HCT116 (cell line): Measurements from ENCODE around the gene PRLR. TPM values are rescaled to one million over a fixed set of nuclear protein-coding genes. Genes with fewer than 3 reads are reported as not detected.

ENCODE experiments used
- ATAC-seq: fragments of 200-7000 bp; cut with Tn5 transposase; 2 replicates; pipeline ENCODE4 v1.9.1; 2020; ENCODE audit warnings: mild to moderate bottlenecking, moderate library complexity
- BruUV-seq: library from RNA; stranded (reverse); fragments of 400-500 nt; replicated peaks from 2 replicates; lab custom pipeline; 2021; lab: Mats Ljungman, UMichigan
- CTCF ChIA-PET: fragments of 300-600 bp; sonication (Branson Sonifier 250); formaldehyde crosslinking; loops from one replicate; lab custom pipeline; 2021; ENCODE audit warnings: antibody characterized with exemption; lab: Charles Lee
- POLR2A ChIA-PET: fragments of 300-600, 350-600 bp; sonication (Branson Sonifier 250); formaldehyde crosslinking; loops from one replicate; lab custom pipeline; 2021; ENCODE audit warnings: antibody characterized with exemption; lab: Charles Lee
- RAD21 ChIA-PET, 2 experiments: fragments of 300-600 bp; sonication (Branson Sonifier 250); formaldehyde crosslinking; loops; one replicate each; lab custom pipeline; 2023; ENCODE audit warnings: low total read pairs in 2 of 2; ENCODE audit not compliant: uncharacterized antibody in 2 of 2, unreplicated experiment in 2 of 2, low non-redundant PET in 1 of 2; lab: Charles Lee
- DNase-seq: peaks from one replicate; pipeline ENCODE4 v3.0.0-alpha.2; 2010; ENCODE audit warnings: low read depth, low spot score
- H2AFZ ChIP-seq: fragments of 200-600 bp; shearing (Covaris generic), sonication (generic); 2 replicates; pipeline ENCODE4 v1.6.1; 2017; ENCODE audit warnings: low read depth, mixed run types, mixed read lengths, antibody characterized with exemption, low read length; ENCODE audit not compliant: poor library complexity, severe bottlenecking
- H3K27ac ChIP-seq: 2 replicates; pipeline ENCODE4 v1.5.1; 2012; ENCODE audit warnings: low read depth, low read length
- H3K27me3 ChIP-seq: fragments of 200-600 bp; sonication (generic); 2 replicates; pipeline ENCODE4 v1.6.1; 2016; ENCODE audit warnings: mixed run types, low read length, mixed read lengths; ENCODE audit not compliant: insufficient read depth
- H3K36me3 ChIP-seq, 2 experiments: fragments of 200-500 bp in 1 of 2; fragments of 200-600 bp in 1 of 2; sonication (Bioruptor generic) in 1 of 2; sonication (generic) in 1 of 2; 2 replicates each; pipeline versions ENCODE4 v1.5.1 to v1.6.1; 2014 to 2016; ENCODE audit warnings: low read length in 2 of 2, inconsistent platforms in 1 of 2, mixed read lengths in 1 of 2, mixed run types in 1 of 2; ENCODE audit not compliant: insufficient read depth in 2 of 2, control insufficient read depth in 1 of 2
- H3K4me1 ChIP-seq, 2 experiments: fragments of 200-600 bp in 1 of 2; sonication (generic) in 1 of 2; 2 replicates each; pipeline versions ENCODE4 v1.5.1 to v1.6.1; 2012 to 2017; ENCODE audit warnings: low read length in 2 of 2, inconsistent platforms in 1 of 2, mild to moderate bottlenecking in 1 of 2, mixed read lengths in 1 of 2, mixed run types in 1 of 2, moderate library complexity in 1 of 2; ENCODE audit not compliant: insufficient read depth in 2 of 2, control insufficient read depth in 1 of 2
- H3K4me2 ChIP-seq: fragments of 200-600 bp; sonication (generic); 2 replicates; pipeline ENCODE4 v1.6.1; 2017; ENCODE audit warnings: mixed run types, low read length, mixed read lengths
- H3K4me3 ChIP-seq, 2 experiments: fragments of 200-600 bp in 1 of 2; sonication (generic) in 1 of 2; replicated peaks in 1 of 2; 2 replicates each; pipeline ENCODE4 v1.5.1; 2011 to 2016; ENCODE audit warnings: low read length in 2 of 2, control low read depth in 1 of 2, low read depth in 1 of 2, mild to moderate bottlenecking in 1 of 2, mixed read lengths in 1 of 2, mixed run types in 1 of 2
- H3K79me2 ChIP-seq: fragments of 200-600 bp; sonication (generic); 2 replicates; pipeline ENCODE4 v1.6.1; 2017; ENCODE audit warnings: mild to moderate bottlenecking, mixed run types, low read length, moderate library complexity, mixed read lengths; ENCODE audit not compliant: insufficient read depth
- H3K9ac ChIP-seq: fragments of 200-600 bp; sonication (generic); 2 replicates; pipeline ENCODE4 v1.6.1; 2016; ENCODE audit warnings: low read length, mixed read lengths
- H3K9me2 ChIP-seq: fragments of 200-600 bp; sonication (generic), shearing (Covaris generic); 2 replicates; pipeline ENCODE4 v1.6.1; 2017; ENCODE audit warnings: mixed run types, mild to moderate bottlenecking, moderate library complexity; ENCODE audit not compliant: insufficient read depth
- H3K9me3 ChIP-seq, 2 experiments: fragments of 200-500 bp in 1 of 2; fragments of 200-600 bp in 1 of 2; sonication (Bioruptor generic) in 1 of 2; sonication (generic) in 1 of 2; 2 replicates each; pipeline ENCODE4 v1.6.1; 2014 to 2017; ENCODE audit warnings: low read length in 2 of 2, mixed read lengths in 2 of 2, inconsistent platforms in 1 of 2, low read depth in 1 of 2, mild to moderate bottlenecking in 1 of 2, mixed run types in 1 of 2, moderate library complexity in 1 of 2; ENCODE audit not compliant: control insufficient read depth in 1 of 2, insufficient read depth in 1 of 2
- H4K20me1 ChIP-seq: fragments of 200-600 bp; sonication (generic), shearing (Covaris generic); 2 replicates; pipeline ENCODE4 v1.6.1; 2017; ENCODE audit warnings: mixed run types, mild to moderate bottlenecking, moderate library complexity; ENCODE audit not compliant: insufficient read depth
- EGR1 ChIP-seq: IDR thresholded peaks from 2 replicates; pipeline ENCODE4 v1.6.1; 2012; ENCODE audit warnings: low read depth
- EZH2 ChIP-seq: fragments of 200-600 bp; sonication (generic); IDR thresholded peaks from 2 replicates; pipeline ENCODE4 v1.6.1; 2017; ENCODE audit warnings: antibody characterized with exemption, mixed run types
- EZH2phosphoT487 ChIP-seq: fragments of 200-600 bp; IDR thresholded peaks from 2 replicates; pipeline ENCODE4 v1.6.1; 2018; ENCODE audit warnings: antibody characterized with exemption, borderline replicate concordance
- FOSL1 ChIP-seq: IDR thresholded peaks from 2 replicates; pipeline ENCODE4 v1.6.1; 2012; ENCODE audit warnings: low read depth
- JUND ChIP-seq: IDR thresholded peaks from 2 replicates; pipeline ENCODE4 v1.6.1; 2012
- MAX ChIP-seq: IDR thresholded peaks from 2 replicates; pipeline ENCODE4 v1.6.1; 2012
- POLR2AphosphoS5 ChIP-seq: IDR thresholded peaks from 2 replicates; pipeline ENCODE4 v1.6.1; 2011; ENCODE audit warnings: mild to moderate bottlenecking, low read depth, low read length, moderate library complexity
- RAD21 ChIP-seq: IDR thresholded peaks from 2 replicates; pipeline ENCODE4 v1.6.1; 2012; ENCODE audit warnings: low read depth, mild to moderate bottlenecking
- SP1 ChIP-seq: IDR thresholded peaks from 2 replicates; pipeline ENCODE4 v1.6.1; 2012; ENCODE audit warnings: low read depth
- TCF7L2 ChIP-seq: IDR thresholded peaks from 2 replicates; pipeline ENCODE4 v1.7.0; 2011; ENCODE audit warnings: borderline replicate concordance, inconsistent platforms; ENCODE audit not compliant: insufficient read depth, insufficient read length; ENCODE audit errors: extremely low read depth
- YY1 ChIP-seq: IDR thresholded peaks from 2 replicates; pipeline ENCODE4 v1.6.1; 2011; ENCODE audit warnings: low read length, low read depth, moderate library complexity, mild to moderate bottlenecking; ENCODE audit not compliant: insufficient replicate concordance; ENCODE audit errors: extremely low read depth
- ZFX ChIP-seq: fragments of 450-650 bp; IDR thresholded peaks from 2 replicates; pipeline ENCODE4 v1.6.1; 2017
- intact Hi-C: fragments of 100-400 bp; cut with micrococcal nuclease; formaldehyde crosslinking; loops from 2 replicates; pipeline ENCODE4 v1.10.0; 2022
- total RNA-seq: library from RNA; stranded (reverse); gene quantifications from one replicate; pipeline ENCODE4 v1.2.1, GENCODE V29; 2021; ENCODE audit not compliant: unreplicated experiment

Gene PRLR
- total RNA-seq, 1 experiment from 2014 or later, result 0.10 TPM

- TF ChIP-seq FOSL1 (no peak), JUND (no peak), EZH2phosphoT487 (no peak), MAX (no peak), SP1 (no peak), POLR2AphosphoS5 (no peak), ZFX (no peak), YY1 (no peak), TCF7L2 (no peak)
These were observed 31.6 kb downstream of the PRLR start (continued) for GRCh38 chr5:35198686-35199085.

GRCh38 chr5:35198075-35198474, 32.2 kb downstream of the PRLR start:
- intact Hi-C loops, result no loop called here
- no peak overlapping the region for H3K4me3 ChIP-seq
- H3K79me2 ChIP-seq, result no peaks in the 10 kb centered on the region
- H3K9me2 ChIP-seq, result no peaks in the 10 kb centered on the region
- H2AFZ ChIP-seq, result no peak overlapping the region
- H3K36me3 ChIP-seq, result no peaks in the 10 kb centered on the region
- H3K9ac ChIP-seq, result no peak overlapping the region
- no peaks in the 10 kb centered on the region for H4K20me1 ChIP-seq
- no TSS peak for BruUV-seq
- RAD21 ChIA-PET, result no interaction called here
- H3K9me3 ChIP-seq, result no peaks in the 10 kb centered on the region
- H3K27ac ChIP-seq, result no peak overlapping the region
- DNase-seq, result no peak
- no peaks in the 10 kb centered on the region for H3K4me1 ChIP-seq
- peaks cover 54% of the 10 kb centered on the region for H3K27me3 ChIP-seq
- TF ChIP-seq EZH2, result no peak
- CTCF ChIA-PET, result no interaction called here
- H3K4me2 ChIP-seq, result no peak overlapping the region
- POLR2A ChIA-PET, result no interaction called here
- ATAC-seq, result no peak

GRCh38 chr5:35197351-35197750, 32.9 kb downstream of the PRLR start:
- intact Hi-C loops, result no loop called here
- H3K9me3 ChIP-seq, result no peaks in the 10 kb centered on the region
- H3K79me2 ChIP-seq, result no peaks in the 10 kb centered on the region
- DNase-seq, result no peak
- H3K27ac ChIP-seq, result no peak overlapping the region
- RAD21 ChIA-PET, result no interaction called here
- no peak overlapping the region for H3K4me2 ChIP-seq
- no TSS peak for BruUV-seq
- H3K4me3 ChIP-seq, result no peak overlapping the region
- no peaks in the 10 kb centered on the region for H3K9me2 ChIP-seq
- peaks cover 55% of the 10 kb centered on the region for H3K27me3 ChIP-seq
- no peak for ATAC-seq
- no peaks in the 10 kb centered on the region for H3K4me1 ChIP-seq
- H4K20me1 ChIP-seq, result no peaks in the 10 kb centered on the region
- no peak overlapping the region for H3K9ac ChIP-seq
- TF ChIP-seq MAX, result no peak
- TF ChIP-seq JUND, result no peak
- no peak for TF ChIP-seq EGR1
- TF ChIP-seq TCF7L2, result no peak
- TF ChIP-seq RAD21, result no peak
- TF ChIP-seq, all 23 proteins: peak for 0
- CTCF ChIA-PET, result no interaction called here
- Histone ChIP-seq H2AFZ (no peak overlapping the region), H3K36me3 (no peaks in the 10 kb centered on the region)
- POLR2A ChIA-PET, result no interaction called here
